ENCODE data around the gene PPM1M. TPM values are rescaled to one million over a fixed set of nuclear protein-coding genes. Genes with fewer than 3 reads are reported as not detected.
A peak's percentile ranks its signal among the peaks of the same experiment; 100 is the strongest.

Gene PPM1M
- total RNA-seq, 1 experiment from 2014 or later, result 8.5 TPM

DNA sequence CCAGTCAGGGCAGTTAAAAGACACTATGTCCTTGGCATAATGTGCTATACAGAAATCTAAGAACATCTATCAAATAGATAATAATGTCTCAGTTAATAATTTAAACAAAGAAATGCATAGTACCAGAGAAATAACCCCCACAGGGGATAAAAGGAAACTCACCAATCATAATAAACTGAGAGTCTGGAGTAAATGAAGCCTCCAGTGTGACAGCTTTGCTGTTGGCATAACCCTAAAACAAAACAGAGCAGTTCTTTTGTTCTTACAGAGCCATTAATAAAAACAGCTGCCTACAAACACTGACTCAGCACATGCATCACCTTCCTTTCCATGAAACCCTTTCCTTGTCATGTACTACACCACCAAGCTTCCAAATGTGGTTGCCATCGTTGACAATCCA lies 13.5 kb downstream of the PPM1M start:
- Histone ChIP-seq H3K4me3 (ENCODE audit: low read length) (no peak overlapping the region), H3K36me3 (ENCODE audit: low read depth, low read length) (peaks cover 90% of the 10 kb centered on the region), H3F3A (ENCODE audit: low read length, unreplicated experiment) (peaks cover 2% of the 10 kb centered on the region), H3K27ac (ENCODE audit: low read length) (no peak overlapping the region), H3K79me2 (ENCODE audit: low read length) (peaks cover 35% of the 10 kb centered on the region), H4K20me1 (ENCODE audit: low read length) (peaks cover 14% of the 10 kb centered on the region; the same call in 1 of the 2 replicates), H3K4me1 (ENCODE audit: insufficient read depth, low read length) (no peaks in the 10 kb centered on the region), H3K9ac (ENCODE audit: low read length) (no peak overlapping the region), H3K9me3 (ENCODE audit: low read length) (no peaks in the 10 kb centered on the region), H3K4me2 (ENCODE audit: low read length) (no peak overlapping the region), H2AFZ (ENCODE audit: low read length) (no peak overlapping the region), H3K27me3 (ENCODE audit: low read length) (no peaks in the 10 kb centered on the region), H3K9me2 (replicated peaks; ENCODE audit: low read length) (no peaks in the 10 kb centered on the region)
- POLR2A ChIA-PET (ENCODE audit: unreplicated experiment), result no interaction called here
- CTCF ChIA-PET, result no interaction called here
- ATAC-seq (peak; percentile 55), DNase-seq (no peak)
- TF ChIP-seq EZH2 (IDR thresholded peaks at IDR 0.05; ENCODE audit: low read length, unreplicated experiment) (no peak), EZH2phosphoT487 (IDR thresholded peaks at IDR 0.05; ENCODE audit: borderline replicate concordance, low read length) (no peak), CTCF (conservative IDR thresholded peaks at IDR 0.05; ENCODE audit: low read depth, low read length) (no peak)
- BruUV-seq (replicated peaks), result no TSS peak
- intact Hi-C loops (cut with micrococcal nuclease), result no loop called here

DNA sequence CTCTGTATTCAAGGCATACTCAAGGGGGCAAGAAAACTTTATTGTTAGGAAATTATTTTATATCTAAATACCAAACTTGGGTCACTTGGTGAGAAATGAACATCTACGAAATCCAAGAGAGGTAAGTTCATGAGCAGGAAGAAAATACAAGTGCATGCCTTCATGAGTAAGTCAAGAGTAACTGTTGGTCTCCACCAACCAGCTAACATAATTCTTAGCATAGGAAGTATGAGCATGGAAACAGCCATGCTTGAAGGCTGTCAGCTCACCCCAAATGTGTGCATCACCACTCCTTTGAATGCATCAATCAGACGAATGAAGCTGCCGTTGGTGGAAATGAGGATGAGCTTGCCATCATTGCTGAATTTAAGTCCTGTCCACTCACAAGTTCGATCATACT lies 13.9 kb downstream of the PPM1M start:
- no TSS peak for BruUV-seq (replicated peaks)
- Histone ChIP-seq H3K4me1 (ENCODE audit: insufficient read depth, low read length) (no peaks in the 10 kb centered on the region), H3K27me3 (ENCODE audit: low read length) (no peaks in the 10 kb centered on the region), H4K20me1 (ENCODE audit: low read length) (peaks cover 14% of the 10 kb centered on the region; the same call in 1 of the 2 replicates), H3K9ac (ENCODE audit: low read length) (no peak overlapping the region), H3K27ac (ENCODE audit: low read length) (no peak overlapping the region), H3K4me2 (ENCODE audit: low read length) (no peak overlapping the region), H2AFZ (ENCODE audit: low read length) (no peak overlapping the region), H3K9me2 (replicated peaks; ENCODE audit: low read length) (no peaks in the 10 kb centered on the region), H3K36me3 (ENCODE audit: low read depth, low read length) (peaks cover 90% of the 10 kb centered on the region), H3K4me3 (ENCODE audit: low read length) (no peak overlapping the region), H3K79me2 (ENCODE audit: low read length) (peaks cover 39% of the 10 kb centered on the region), H3F3A (ENCODE audit: low read length, unreplicated experiment) (peaks cover under 1% of the 10 kb centered on the region), H3K9me3 (ENCODE audit: low read length) (no peaks in the 10 kb centered on the region)
- ChIA-PET POLR2A (ENCODE audit: unreplicated experiment) (no interaction called here), CTCF (no interaction called here)
- intact Hi-C loops (cut with micrococcal nuclease), result no loop called here
- no peak for TF ChIP-seq CTCF (conservative IDR thresholded peaks at IDR 0.05; ENCODE audit: low read depth, low read length)
- TF ChIP-seq EZH2phosphoT487 (IDR thresholded peaks at IDR 0.05; ENCODE audit: borderline replicate concordance, low read length), result no peak
- TF ChIP-seq EZH2 (IDR thresholded peaks at IDR 0.05; ENCODE audit: low read length, unreplicated experiment), result no peak
- DNase-seq (no peak), ATAC-seq (no peak)

GRCh38 chr3:52262447-52262846 lies 16.9 kb downstream of the PPM1M start:
- Histone ChIP-seq H2AFZ (ENCODE audit: low read length) (no peak overlapping the region), H3K9ac (ENCODE audit: low read length) (no peak overlapping the region), H3K27me3 (ENCODE audit: low read length) (no peaks in the 10 kb centered on the region), H4K20me1 (ENCODE audit: low read length) (peaks cover 23% of the 10 kb centered on the region), H3K27ac (ENCODE audit: low read length) (no peak overlapping the region), H3K9me2 (replicated peaks; ENCODE audit: low read length) (no peaks in the 10 kb centered on the region), H3K4me2 (ENCODE audit: low read length) (no peak overlapping the region), H3K36me3 (ENCODE audit: low read depth, low read length) (peaks cover 89% of the 10 kb centered on the region), H3K4me1 (ENCODE audit: insufficient read depth, low read length) (no peaks in the 10 kb centered on the region; the same call in 1 of the 2 replicates), H3K9me3 (ENCODE audit: low read length) (no peaks in the 10 kb centered on the region), H3K79me2 (ENCODE audit: low read length) (peaks cover 60% of the 10 kb centered on the region), H3K4me3 (ENCODE audit: low read length) (no peak overlapping the region), H3F3A (ENCODE audit: low read length, unreplicated experiment) (no peaks in the 10 kb centered on the region)
- ChIA-PET CTCF (no interaction called here), POLR2A (ENCODE audit: unreplicated experiment) (no interaction called here)
- no TSS peak for BruUV-seq (replicated peaks)
- DNase-seq, result no peak
- ATAC-seq, result no peak
- TF ChIP-seq CTCF (conservative IDR thresholded peaks at IDR 0.05; ENCODE audit: low read depth, low read length) (no peak), EZH2 (IDR thresholded peaks at IDR 0.05; ENCODE audit: low read length, unreplicated experiment) (no peak), EZH2phosphoT487 (IDR thresholded peaks at IDR 0.05; ENCODE audit: borderline replicate concordance, low read length) (no peak)
- intact Hi-C loops (cut with micrococcal nuclease), result no loop called here
